IMR-90 (cell line): ENCODE measurements around the gene ROS1. TPM values are rescaled to one million over a fixed set of nuclear protein-coding genes. Genes with fewer than 3 reads are reported as not detected.

Experiments used
- ATAC-seq: fragments of 200-7000 bp; cut with Tn5 transposase; 2 replicates; pipeline ENCODE4 v1.9.1; 2020; ENCODE audit warnings: low read depth, mild to moderate bottlenecking, moderate library complexity
- BruUV-seq: library from RNA; stranded (reverse); fragments of 400-500 nt; replicated peaks from 2 replicates; lab custom pipeline; 2021; lab: Mats Ljungman, UMichigan
- CTCF ChIA-PET: fragments of 300-600 bp; formaldehyde crosslinking; extraction: SDS; loops from one replicate; lab custom pipeline; 2021; ENCODE audit warnings: antibody characterized with exemption; lab: Yijun Ruan, JAX
- POLR2A ChIA-PET: fragments of 300-600 bp; sonication (Branson Sonifier 250); formaldehyde crosslinking; loops from one replicate; lab custom pipeline; 2022; ENCODE audit warnings: antibody characterized with exemption; ENCODE audit not compliant: unreplicated experiment; lab: Charles Lee
- DNase-seq: peaks from one replicate; pipeline ENCODE4 v3.0.0; 2013
- H2AFZ ChIP-seq: replicated peaks from 2 replicates; pipeline ENCODE3; 2013; ENCODE audit warnings: low read length, mild to moderate bottlenecking; ENCODE audit not compliant: poor library complexity
- H2AK5ac ChIP-seq: 2 replicates; pipeline ENCODE4 v1.6.1; 2013; ENCODE audit warnings: low read depth, low read length, inconsistent platforms
- H2AK9ac ChIP-seq: replicated peaks from 2 replicates; pipeline ENCODE3; 2013; ENCODE audit warnings: mild to moderate bottlenecking, low read depth, low read length, moderate library complexity; ENCODE audit not compliant: poor library complexity
- H2BK120ac ChIP-seq: 2 replicates; pipeline ENCODE4 v1.6.1; 2013; ENCODE audit warnings: low read depth, low read length, inconsistent platforms
- H2BK15ac ChIP-seq: 3 replicates; pipeline ENCODE4 v1.6.1; 2013; ENCODE audit warnings: low read depth, low read length, inconsistent platforms
- H2BK20ac ChIP-seq: 2 replicates; pipeline ENCODE4 v1.6.1; 2013; ENCODE audit warnings: low read depth, mild to moderate bottlenecking, inconsistent platforms, low read length, moderate library complexity
- H2BK5ac ChIP-seq: 2 replicates; pipeline ENCODE4 v1.6.1; 2013; ENCODE audit warnings: mild to moderate bottlenecking, low read depth, low read length, inconsistent platforms; ENCODE audit not compliant: poor library complexity, severe bottlenecking
- H3K14ac ChIP-seq: replicated peaks from 2 replicates; pipeline ENCODE4 v1.6.1; 2013; ENCODE audit warnings: low read depth, low read length, inconsistent platforms
- H3K18ac ChIP-seq: 2 replicates; pipeline ENCODE4 v1.6.1; 2013; ENCODE audit warnings: low read depth, low read length, control low read depth
- H3K23ac ChIP-seq: 2 replicates; pipeline ENCODE4 v1.6.1; 2013; ENCODE audit warnings: low read depth, low read length, inconsistent platforms
- H3K27ac ChIP-seq: 2 replicates; pipeline ENCODE4 v1.5.1; 2013; ENCODE audit warnings: mild to moderate bottlenecking, control low read depth, low read length; ENCODE audit not compliant: insufficient read depth
- H3K27me3 ChIP-seq: 2 replicates; pipeline ENCODE4 v1.6.1; 2013; ENCODE audit warnings: low read length; ENCODE audit not compliant: control insufficient read depth, insufficient read depth
- H3K36me3 ChIP-seq: 2 replicates; pipeline ENCODE4 v1.6.1; 2013; ENCODE audit warnings: low read length, mixed read lengths; ENCODE audit not compliant: control insufficient read depth, insufficient read depth
- H3K4ac ChIP-seq: 2 replicates; pipeline ENCODE4 v1.6.1; 2013; ENCODE audit warnings: low read depth, low read length, inconsistent platforms
- H3K4me1 ChIP-seq: 2 replicates; pipeline ENCODE4 v1.6.1; 2013; ENCODE audit warnings: low read length, mixed read lengths; ENCODE audit not compliant: control insufficient read depth, insufficient read depth
- H3K4me2 ChIP-seq: 2 replicates; pipeline ENCODE4 v1.6.1; 2013; ENCODE audit warnings: low read depth, mild to moderate bottlenecking, control low read depth, low read length, moderate library complexity
- H3K4me3 ChIP-seq: 2 replicates; pipeline ENCODE4 v1.5.1; 2013; ENCODE audit warnings: low read depth, mild to moderate bottlenecking, control low read depth, low read length, moderate library complexity; ENCODE audit not compliant: insufficient read depth
- H3K56ac ChIP-seq: 2 replicates; pipeline ENCODE4 v1.6.1; 2013; ENCODE audit warnings: low read length, inconsistent platforms; ENCODE audit not compliant: insufficient read depth; ENCODE audit errors: extremely low read depth
- H3K79me1 ChIP-seq, 2 experiments: 2 replicates each; pipeline ENCODE4 v1.6.1; 2013; ENCODE audit warnings: low read length in 2 of 2, inconsistent platforms in 1 of 2, low read depth in 1 of 2
- H3K9ac ChIP-seq: 2 replicates; pipeline ENCODE4 v1.6.1; 2013; ENCODE audit warnings: low read depth, low read length, control low read depth
- H3K9me1 ChIP-seq: 2 replicates; pipeline ENCODE4 v1.6.1; 2013; ENCODE audit warnings: low read length, inconsistent platforms; ENCODE audit not compliant: insufficient read depth
- H3K9me3 ChIP-seq: 2 replicates; pipeline ENCODE4 v1.6.1; 2013; ENCODE audit warnings: low read length; ENCODE audit not compliant: control insufficient read depth, insufficient read depth
- H4K20me1 ChIP-seq: 2 replicates; pipeline ENCODE4 v1.6.1; 2013; ENCODE audit warnings: low read length, inconsistent platforms; ENCODE audit not compliant: insufficient read depth
- H4K5ac ChIP-seq: 2 replicates; pipeline ENCODE4 v1.6.1; 2013; ENCODE audit warnings: mild to moderate bottlenecking, low read depth, low read length, control low read depth
- H4K8ac ChIP-seq, 2 experiments: 2 replicates each; pipeline ENCODE4 v1.6.1; 2013; ENCODE audit warnings: low read depth in 2 of 2, low read length in 2 of 2, control low read depth in 1 of 2, inconsistent platforms in 1 of 2
- H4K91ac ChIP-seq: 2 replicates; pipeline ENCODE4 v1.6.1; 2013; ENCODE audit warnings: low read depth, low read length, inconsistent platforms; ENCODE audit not compliant: insufficient read depth
- CEBPB ChIP-seq: IDR thresholded peaks from 2 replicates; pipeline ENCODE4 v1.6.1; 2012; ENCODE audit warnings: low read depth, low read length, improper control_type of control experiment
- ELK1 ChIP-seq: fragments of 150-350 bp; IDR thresholded peaks from 2 replicates; pipeline ENCODE4 v1.6.1; 2016; ENCODE audit warnings: low read depth, mild to moderate bottlenecking, low read length, moderate library complexity, borderline replicate concordance
- FOS ChIP-seq: fragments of 150-350 bp; IDR thresholded peaks from 2 replicates; pipeline ENCODE4 v1.6.1; 2016; ENCODE audit warnings: low read depth, low read length
- MAFK ChIP-seq: IDR thresholded peaks from 2 replicates; pipeline ENCODE4 v1.6.1; 2012; ENCODE audit warnings: low read depth, low read length, improper control_type of control experiment
- MAZ ChIP-seq: IDR thresholded peaks from 2 replicates; pipeline ENCODE4 v1.6.1; 2012; ENCODE audit warnings: low read depth, mild to moderate bottlenecking, low read length, improper control_type of control experiment, moderate library complexity, borderline replicate concordance
- NFE2L2 ChIP-seq: fragments of 150-350 bp; IDR thresholded peaks from 2 replicates; pipeline ENCODE4 v1.6.1; 2016; ENCODE audit warnings: low read depth, mild to moderate bottlenecking, low read length
- POLR2A ChIP-seq: IDR thresholded peaks from 2 replicates; pipeline ENCODE4 v1.6.1; 2012; ENCODE audit warnings: mild to moderate bottlenecking, low read depth, low read length
- RCOR1 ChIP-seq: IDR thresholded peaks from 2 replicates; pipeline ENCODE4 v1.6.1; 2012; ENCODE audit warnings: mild to moderate bottlenecking, low read length, improper control_type of control experiment; ENCODE audit not compliant: insufficient replicate concordance
- RFX5 ChIP-seq: IDR thresholded peaks from 2 replicates; pipeline ENCODE4 v1.8.0; 2012; ENCODE audit warnings: low read depth, mild to moderate bottlenecking, low read length, moderate library complexity
- WGBS, 2 experiments: methylation state at CpG; one replicate each; pipeline versions ENCODE4 v1.1.5 to v1.1.7; 2013; ENCODE audit warnings: missing lambda C conversion rate in 2 of 2; ENCODE audit not compliant: insufficient read length in 1 of 2; ENCODE audit errors: extremely low coverage in 2 of 2; 5-methylcytosine and 5-hydroxymethylcytosine counted together
- dilution Hi-C: fragments of 300-500 bp; cut with HindIII; formaldehyde crosslinking; loops from one replicate; pipeline ENCODE4 v1.14.3; 2018; ENCODE audit warnings: low sequenced_read_pairs; ENCODE audit not compliant: unreplicated experiment
- in situ Hi-C: fragments of 300-500 bp; cut with MboI; formaldehyde crosslinking; loops from 3 replicates; pipeline ENCODE4 v1.14.3; 2019; ENCODE audit warnings: low sequenced_read_pairs, inconsistent platforms, mixed read lengths
- intact Hi-C: fragments of 100-400 bp; cut with micrococcal nuclease; formaldehyde crosslinking; loops from 2 replicates; pipeline ENCODE4 v1.10.0; 2022
- polyA plus RNA-seq, 3 experiments: library from polyadenylated mRNA; depleted of rRNA; stranded (reverse); fragments of >200 nt; gene quantifications; 2 replicates each; pipeline ENCODE4 v1.2.3, GENCODE V29; 2012; ENCODE audit warnings: low replicate concordance in 1 of 3
- total RNA-seq: library from RNA; depleted of rRNA; stranded (reverse); fragments of >200 nt; gene quantifications from 2 replicates; pipeline ENCODE4 v1.2.3, GENCODE V29; 2012

Gene ROS1
- total and polyA plus RNA-seq, 2 of the 4 experiments (the other 2 are of a cell fraction), result under 0.01 to 0.03 TPM

- Histone ChIP-seq H3K9ac (no peak overlapping the region), H3K4me3 (no peak overlapping the region), H2BK15ac (no peak overlapping the region), H2BK5ac (no peak overlapping the region), H3K36me3 (no peaks in the 10 kb centered on the region), H3K56ac (no peak overlapping the region), H3K4me2 (no peak overlapping the region), H3K4me1 (no peaks in the 10 kb centered on the region), H2AK5ac (no peak overlapping the region), H3K9me3 (no peaks in the 10 kb centered on the region), H3K14ac (no peak overlapping the region), H3K27me3 (no peaks in the 10 kb centered on the region), H4K8ac (no peak overlapping the region), H3K18ac (no peak overlapping the region), H2AK9ac (no peak overlapping the region), H2BK120ac (no peak overlapping the region), H3K79me1 (no peaks in the 10 kb centered on the region), H3K9me1 (no peaks in the 10 kb centered on the region), H2BK20ac (no peak overlapping the region), H2AFZ (no peak overlapping the region), H3K27ac (no peak overlapping the region), H4K5ac (no peak overlapping the region), H4K20me1 (no peaks in the 10 kb centered on the region), H3K23ac (no peak overlapping the region), H3K4ac (no peak overlapping the region), H4K91ac (no peak overlapping the region)
- CTCF ChIA-PET, result no interaction called here
- DNase-seq (no peak), ATAC-seq (no peak)
- TF ChIP-seq CEBPB (no peak), NFE2L2 (no peak), MAFK (no peak), FOS (no peak), ELK1 (no peak), POLR2A (no peak), MAZ (no peak), RCOR1 (no peak), RFX5 (no peak)
- no CpG with 5 or more reads among the region's 3 CpGs for WGBS, 2 experiments
- intact Hi-C loops (no loop called here), dilution Hi-C loops (no loop called here), in situ Hi-C loops (no loop called here)
- POLR2A ChIA-PET, result no interaction called here
- BruUV-seq, result no TSS peak
Observed at GRCh38 chr6:117306227-117306790, 119.4 kb downstream of the ROS1 start.
